PFSK-1 (cell line): ENCODE results near the gene RNF26.

Source experiments
- POLR2AphosphoS5 ChIP-seq: IDR thresholded peaks from 2 replicates; pipeline ENCODE4 v1.6.1; 2012; ENCODE audit warnings: low read depth, mild to moderate bottlenecking, control low read depth, low read length, moderate library complexity
- SIN3A ChIP-seq: IDR thresholded peaks from 2 replicates; pipeline ENCODE4 v1.6.1; 2012; ENCODE audit warnings: mild to moderate bottlenecking, low read length, moderate library complexity, borderline replicate concordance; ENCODE audit not compliant: insufficient read depth

- no peak for TF ChIP-seq POLR2AphosphoS5
- TF ChIP-seq SIN3A, result no peak
Observed at GRCh38 chr11:119317592-119318239, 16.6 kb upstream of the RNF26 start.
